Heart right ventricle (tissue), 16 donors: Measurements from ENCODE around the gene C11orf65. TPM values are rescaled to one million over a fixed set of nuclear protein-coding genes. Genes with fewer than 3 reads are reported as not detected.
A peak's percentile ranks its signal among the peaks of the same experiment; 100 is the strongest.

Source experiments
- ATAC-seq, 8 donors: fragments of 200-7000 bp; cut with Tn5 transposase; one replicate each; pipeline ENCODE4 v1.9.1; 2020; ENCODE audit warnings: mild to moderate bottlenecking in 8 of 8, moderate library complexity in 8 of 8, moderate number of reproducible peaks in 1 of 8
- DNase-seq, 2 donors: peaks; one replicate each; pipeline ENCODE4 v3.0.0-alpha.2; 2020
- H3K27ac ChIP-seq, 10 donors: fragments of 200-600 bp; sonication (generic) in 2 of 10; one replicate each; pipeline versions ENCODE4 v1.5.0 to v1.8.0; 2020 to 2022; ENCODE audit warnings: mild to moderate bottlenecking in 3 of 10
- H3K27me3 ChIP-seq, 7 donors: fragments of 200-600 bp; one replicate each; pipeline ENCODE4 v1.8.0; 2021 to 2022; ENCODE audit warnings: mild to moderate bottlenecking in 2 of 7
- H3K36me3 ChIP-seq, 9 donors: fragments of 200-600 bp; sonication (generic) in 1 of 9; one replicate each; pipeline versions ENCODE4 v1.5.0 to v1.8.0; 2020 to 2022; ENCODE audit warnings: mild to moderate bottlenecking in 2 of 9
- H3K4me1 ChIP-seq, 9 donors: fragments of 200-600 bp; sonication (generic) in 1 of 9; one replicate each; pipeline versions ENCODE4 v1.5.0 to v1.8.0; 2020 to 2022; ENCODE audit warnings: mild to moderate bottlenecking in 4 of 9
- H3K4me3 ChIP-seq, 10 donors: fragments of 200-600 bp; sonication (generic) in 2 of 10; one replicate each; pipeline versions ENCODE4 v1.5.0 to v1.8.0; 2020 to 2022; ENCODE audit warnings: mild to moderate bottlenecking in 7 of 10, moderate library complexity in 2 of 10
- H3K9me3 ChIP-seq, 11 donors: fragments of 200-600 bp in 10 of 11; sonication (generic) in 2 of 11; one replicate each; pipeline versions ENCODE4 v1.5.0 to v1.8.0; 2013 to 2022; ENCODE audit warnings: mild to moderate bottlenecking in 2 of 11, control low read depth in 1 of 11, moderate library complexity in 1 of 11
- WGBS, 2 donors: extraction: QIAGEN DNeasy Blood & Tissue Kit; methylation state at CpG; one replicate each; pipeline ENCODE4 v1.1.7; 2013; ENCODE audit warnings: inconsistent platforms in 1 of 2; 5-methylcytosine and 5-hydroxymethylcytosine counted together
- intact Hi-C, 10 donors: fragments of 100-400 bp; cut with DNase I; formaldehyde crosslinking; loops; one replicate each; pipeline versions ENCODE4 v1.11.1 to v1.14.2; 2022
- polyA plus RNA-seq, 2 donors: library from polyadenylated mRNA; stranded (reverse); fragments of 200-250 nt; gene quantifications; one replicate each; pipeline ENCODE4 v1.2.3, GENCODE V29; 2013
- total RNA-seq, 10 donors: library from RNA; stranded (reverse); fragmentation: NEBNext Ultra II Directional in 3 of 10; extraction: Animal tissue kit (Norgen Biotek cat#: 25700) in 3 of 10; gene quantifications; one replicate each; pipeline versions ENCODE4 v1.2.1 to v1.2.4, GENCODE V29; 2021 to 2023
- TF ChIP-seq, protein P1 (sequence below), 9 donors: fragments of 200-600 bp; sonication (generic) in 2 of 9; IDR thresholded peaks; one replicate each; pipeline versions ENCODE4 v1.5.0 to v1.8.0; 2021 to 2022; ENCODE audit warnings: antibody characterized with exemption in 9 of 9, mild to moderate bottlenecking in 5 of 9, moderate library complexity in 1 of 9
- donor health status: Arrhythmogenic right ventricular cardiomyopathy.
- donor health status: ischemic (EF 13 %, LVEDD 7.1; RV severe dilation, severe dysfunction).
- donor health status: healthy with polysubstance abuse.
- donor health status: DM: no; HTN: yes; CAD: no.
- donor health status: DM: no; HTN: no; CAD: no.
- donor health status: ischemic (EF 25% LVEDD 6.9; RV normal size, moderate dysfunction).
- donor health status: ischemic (EF 25% LVEDD 5.7; RV mildly dilated, moderate dysfunction).
- donor health status: healthy.
- donor health status: DM: yes; HTN: yes; CAD: no.
- donor health status: Ischemic cardiomyopathy.
- donor health status: ischemic (EF 35%, LVEDD 5.7; RV mildly dilated, moderate dysfunction).
- donor health status: nonischemic (EF 11% LVEDD 7.7; RV severe dilation, severe dysfunction).
- donor health status: DM: yes; HTN: yes; CAD: no.
- donor health status: PGD.
- donor health status: ischemic (EF 29% LVEDD 5.4; RV normal size, mild dysfunction).
- donor health status: nonischemic (EF 23%, LVEDD 6.1; RV moderate dilation, normal function).

C11orf65 gene
- total and polyA plus RNA-seq, 12 donors = 0.16 to 1.6 (median 1.1) TPM; not detected in 1

DNA sequence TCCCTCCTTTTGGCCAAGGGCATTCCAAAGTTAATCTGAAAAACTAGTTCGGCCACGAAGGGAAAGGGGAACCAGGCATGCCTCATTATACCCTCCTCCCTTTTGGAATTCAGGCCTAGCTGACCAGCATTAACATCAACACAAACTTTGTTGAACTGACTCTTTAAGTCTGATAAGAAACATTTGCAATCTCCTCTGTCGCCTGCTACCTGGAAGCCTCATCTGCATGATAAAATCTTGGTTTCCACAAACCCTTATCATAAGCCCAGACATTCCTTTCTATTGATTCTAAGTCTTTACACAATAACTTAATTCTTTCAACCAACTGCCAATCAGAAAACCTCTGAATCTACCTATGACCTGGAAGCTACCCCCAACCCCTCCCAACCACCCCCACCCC lies 19.5 kb upstream of the C11orf65 start:
- no peaks in the 10 kb centered on the region for H3K4me1 ChIP-seq
- ATAC-seq (no peak), DNase-seq (no peak)
- peaks cover 0 to 93% (median 18%) of the 10 kb centered on the region in 9 donors for H3K36me3 ChIP-seq
- TF ChIP-seq, protein P1, sequence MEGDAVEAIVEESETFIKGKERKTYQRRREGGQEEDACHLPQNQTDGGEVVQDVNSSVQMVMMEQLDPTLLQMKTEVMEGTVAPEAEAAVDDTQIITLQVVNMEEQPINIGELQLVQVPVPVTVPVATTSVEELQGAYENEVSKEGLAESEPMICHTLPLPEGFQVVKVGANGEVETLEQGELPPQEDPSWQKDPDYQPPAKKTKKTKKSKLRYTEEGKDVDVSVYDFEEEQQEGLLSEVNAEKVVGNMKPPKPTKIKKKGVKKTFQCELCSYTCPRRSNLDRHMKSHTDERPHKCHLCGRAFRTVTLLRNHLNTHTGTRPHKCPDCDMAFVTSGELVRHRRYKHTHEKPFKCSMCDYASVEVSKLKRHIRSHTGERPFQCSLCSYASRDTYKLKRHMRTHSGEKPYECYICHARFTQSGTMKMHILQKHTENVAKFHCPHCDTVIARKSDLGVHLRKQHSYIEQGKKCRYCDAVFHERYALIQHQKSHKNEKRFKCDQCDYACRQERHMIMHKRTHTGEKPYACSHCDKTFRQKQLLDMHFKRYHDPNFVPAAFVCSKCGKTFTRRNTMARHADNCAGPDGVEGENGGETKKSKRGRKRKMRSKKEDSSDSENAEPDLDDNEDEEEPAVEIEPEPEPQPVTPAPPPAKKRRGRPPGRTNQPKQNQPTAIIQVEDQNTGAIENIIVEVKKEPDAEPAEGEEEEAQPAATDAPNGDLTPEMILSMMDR (IDR thresholded peaks at IDR 0.05) = no peak
- H3K27me3 ChIP-seq = no peaks in the 10 kb centered on the region
- H3K27ac ChIP-seq = no peak overlapping the region
- H3K4me3 ChIP-seq = no peak overlapping the region
- intact Hi-C loops = no loop called here
- 96 to 97% methylated on average over 3 of the region's 3 CpGs for WGBS, 2 donors
- H3K9me3 ChIP-seq = no peaks in the 10 kb centered on the region

DNA sequence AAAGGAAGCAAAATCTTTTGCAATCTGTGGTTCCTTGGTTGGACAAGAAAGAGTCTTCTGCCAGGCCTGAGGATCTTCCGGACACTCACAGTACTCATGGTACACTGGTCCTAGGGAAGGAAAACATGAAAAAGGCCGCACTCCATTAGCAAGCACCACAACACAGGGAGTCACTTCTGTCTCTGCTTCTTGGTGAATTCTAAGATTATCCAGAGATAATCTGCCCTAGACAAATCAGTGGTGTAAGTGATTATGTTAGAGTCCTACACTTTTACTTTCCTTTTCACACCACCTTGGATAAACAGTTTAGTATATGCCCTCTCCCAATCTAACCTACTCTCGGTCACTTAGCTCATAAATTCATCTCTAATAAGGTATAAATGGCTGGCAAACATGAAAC lies 19.0 kb upstream of the C11orf65 start:
- H3K36me3 ChIP-seq = peaks cover 0 to 98% (median 20%) of the 10 kb centered on the region in 9 donors
- TF ChIP-seq, protein P1 (IDR thresholded peaks at IDR 0.05) = no peak
- no peak for ATAC-seq
- no peak overlapping the region for H3K27ac ChIP-seq
- intact Hi-C loops = no loop called here
- WGBS, 2 donors = 96 to 97% methylated on average over 3 of the region's 3 CpGs
- no peaks in the 10 kb centered on the region for H3K9me3 ChIP-seq
- no peak overlapping the region for H3K4me3 ChIP-seq
- H3K27me3 ChIP-seq = no peaks in the 10 kb centered on the region
- no peaks in the 10 kb centered on the region for H3K4me1 ChIP-seq
- DNase-seq = no peak

DNA sequence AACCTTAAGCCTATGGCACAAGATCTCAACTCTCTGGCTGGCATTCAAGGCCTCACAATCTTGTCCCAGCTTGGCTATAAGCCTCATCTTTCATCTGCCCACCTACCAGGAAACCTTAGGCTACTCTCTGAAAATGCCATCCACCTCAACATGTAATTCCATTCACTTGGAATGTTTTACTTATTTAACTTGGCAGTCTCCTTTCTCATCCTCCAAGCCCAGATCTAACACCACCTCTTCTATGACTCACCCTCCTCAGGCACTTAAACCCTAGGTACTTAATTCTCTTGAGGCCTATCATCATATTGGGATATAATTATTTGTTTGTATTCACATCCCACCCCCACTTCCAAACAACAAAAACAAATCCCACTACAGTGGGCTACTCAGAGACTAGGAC lies 15.8 kb upstream of the C11orf65 start:
- H3K4me1 ChIP-seq = no peaks in the 10 kb centered on the region
- H3K4me3 ChIP-seq = no peak overlapping the region
- ATAC-seq (no peak), DNase-seq (no peak)
- H3K9me3 ChIP-seq = no peaks in the 10 kb centered on the region
- H3K36me3 ChIP-seq = peaks cover 0 to 100% (median 20%) of the 10 kb centered on the region in 9 donors
- H3K27ac ChIP-seq = no peak overlapping the region
- H3K27me3 ChIP-seq = no peaks in the 10 kb centered on the region
- TF ChIP-seq, protein P1 (IDR thresholded peaks at IDR 0.05) = no peak
- intact Hi-C loops = no loop called here

DNA sequence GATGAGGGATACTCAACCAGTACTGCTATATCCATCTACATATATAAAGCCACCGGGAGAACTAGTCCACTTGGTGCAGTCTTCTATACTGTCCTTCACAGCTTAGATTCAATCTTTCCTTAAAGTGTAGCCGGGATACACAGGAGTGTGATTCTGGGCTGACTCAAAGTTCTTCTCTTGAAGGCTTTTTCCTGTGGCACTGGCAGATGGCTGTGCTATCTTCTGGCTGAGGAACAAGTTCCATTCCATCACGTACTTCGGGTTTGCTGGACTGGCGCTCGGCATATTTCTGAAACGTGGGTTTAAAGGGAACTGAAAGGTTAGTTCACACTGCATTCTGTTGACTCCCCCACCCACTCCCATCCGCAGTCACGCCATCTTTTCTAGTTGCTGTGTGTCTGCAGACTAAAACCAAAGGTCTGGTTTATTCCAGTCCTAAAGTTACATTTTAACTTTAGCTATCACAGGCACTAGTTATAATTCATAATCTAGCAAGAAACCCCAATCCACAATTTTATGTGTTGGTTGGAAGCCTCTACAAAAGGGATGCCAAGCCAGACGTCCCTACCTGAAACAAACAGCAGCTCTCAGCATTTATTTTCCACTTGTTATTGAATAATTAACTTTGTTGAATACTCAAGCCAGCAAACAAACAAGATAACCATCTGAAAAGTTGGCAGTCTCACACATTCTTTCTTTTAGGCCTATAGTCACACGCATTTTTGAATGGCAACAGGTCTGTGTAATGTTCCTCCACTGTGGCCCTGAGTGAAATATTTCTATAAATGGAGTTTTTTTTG lies 7.5 kb upstream of the C11orf65 start:
- ATAC-seq = peak; percentile 20 to 85 (median 69)
- H3K27me3 ChIP-seq = no peaks in the 10 kb centered on the region
- WGBS, 2 donors = 59 to 68% methylated on average over 11 of the region's 11 CpGs
- intact Hi-C loops = no loop called here
- no peak for DNase-seq
- H3K4me3 ChIP-seq = no peak overlapping the region
- TF ChIP-seq, protein P1 (IDR thresholded peaks at IDR 0.05) = no peak
- H3K36me3 ChIP-seq = peaks cover 0 to 73% (median 15%) of the 10 kb centered on the region in 9 donors
- H3K27ac ChIP-seq = peak overlapping the region in 8 of 10 donors; percentile 15 to 67 (median 43)
- peaks cover 0 to 8% (median 0%) of the 10 kb centered on the region in 9 donors for H3K4me1 ChIP-seq
- no peaks in the 10 kb centered on the region for H3K9me3 ChIP-seq
